Neural cell (in vitro differentiated cells): ENCODE data around the gene DCLK3.

Source experiments
- CTCF ChIP-seq: fragments of 450-650 bp; IDR thresholded peaks from 2 replicates; pipeline ENCODE4 v1.5.1; 2014; ENCODE audit warnings: antibody characterized with exemption, mild to moderate bottlenecking, moderate library complexity; ENCODE audit not compliant: poor library complexity, severe bottlenecking
- EP300 ChIP-seq: fragments of 450-650 bp; conservative IDR thresholded peaks from 2 replicates; pipeline ENCODE4 v1.6.1; 2014; ENCODE audit warnings: antibody characterized with exemption, mild to moderate bottlenecking, moderate library complexity; ENCODE audit not compliant: poor library complexity, severe bottlenecking
- EZH2 ChIP-seq: fragments of 200-600, 300-800 bp; shearing (Covaris generic), sonication (generic); IDR thresholded peaks from 2 replicates; pipeline ENCODE4 v1.6.1; 2014; ENCODE audit warnings: antibody characterized with exemption, low read length, borderline replicate concordance, mild to moderate bottlenecking; ENCODE audit not compliant: insufficient read depth, poor library complexity, severe bottlenecking
- MXI1 ChIP-seq: fragments of 450-650 bp; conservative IDR thresholded peaks from 2 replicates; pipeline ENCODE4 v1.6.1; 2014; ENCODE audit warnings: antibody characterized with exemption, mild to moderate bottlenecking; ENCODE audit not compliant: poor library complexity, severe bottlenecking
- RAD21 ChIP-seq: fragments of 450-650 bp; conservative IDR thresholded peaks from 2 replicates; pipeline ENCODE4 v1.6.1; 2014; ENCODE audit warnings: antibody characterized with exemption, mild to moderate bottlenecking, moderate library complexity
- REST ChIP-seq: IDR thresholded peaks from 2 replicates; pipeline ENCODE4 v1.6.1; 2012; ENCODE audit warnings: borderline replicate concordance
- TAF1 ChIP-seq: IDR thresholded peaks from 2 replicates; pipeline ENCODE4 v1.6.1; 2012; ENCODE audit warnings: low read depth

GRCh38 chr3:36800533-36801116 lies 36.3 kb upstream of the DCLK3 start:
- TF ChIP-seq CTCF (no peak), RAD21 (no peak), EZH2 (no peak), EP300 (no peak), MXI1 (no peak), TAF1 (no peak), REST (no peak)
